Heart right ventricle (tissue), 16 donors: ENCODE data around the gene GTPBP10. TPM values are rescaled to one million over a fixed set of nuclear protein-coding genes. Genes with fewer than 3 reads are reported as not detected.

Experiments used
- ATAC-seq, 8 donors: fragments of 200-7000 bp; cut with Tn5 transposase; one replicate each; pipeline ENCODE4 v1.9.1; 2020; ENCODE audit warnings: mild to moderate bottlenecking in 8 of 8, moderate library complexity in 8 of 8, moderate number of reproducible peaks in 1 of 8
- DNase-seq, 2 donors: peaks; one replicate each; pipeline ENCODE4 v3.0.0-alpha.2; 2020
- H3K27ac ChIP-seq, 10 donors: fragments of 200-600 bp; sonication (generic) in 2 of 10; one replicate each; pipeline versions ENCODE4 v1.5.0 to v1.8.0; 2020 to 2022; ENCODE audit warnings: mild to moderate bottlenecking in 3 of 10
- H3K27me3 ChIP-seq, 7 donors: fragments of 200-600 bp; one replicate each; pipeline ENCODE4 v1.8.0; 2021 to 2022; ENCODE audit warnings: mild to moderate bottlenecking in 2 of 7
- H3K36me3 ChIP-seq, 9 donors: fragments of 200-600 bp; sonication (generic) in 1 of 9; one replicate each; pipeline versions ENCODE4 v1.5.0 to v1.8.0; 2020 to 2022; ENCODE audit warnings: mild to moderate bottlenecking in 2 of 9
- H3K4me1 ChIP-seq, 9 donors: fragments of 200-600 bp; sonication (generic) in 1 of 9; one replicate each; pipeline versions ENCODE4 v1.5.0 to v1.8.0; 2020 to 2022; ENCODE audit warnings: mild to moderate bottlenecking in 4 of 9
- H3K4me3 ChIP-seq, 10 donors: fragments of 200-600 bp; sonication (generic) in 2 of 10; one replicate each; pipeline versions ENCODE4 v1.5.0 to v1.8.0; 2020 to 2022; ENCODE audit warnings: mild to moderate bottlenecking in 7 of 10, moderate library complexity in 2 of 10
- H3K9me3 ChIP-seq, 11 donors: fragments of 200-600 bp in 10 of 11; sonication (generic) in 2 of 11; one replicate each; pipeline versions ENCODE4 v1.5.0 to v1.8.0; 2013 to 2022; ENCODE audit warnings: mild to moderate bottlenecking in 2 of 11, control low read depth in 1 of 11, moderate library complexity in 1 of 11
- CTCF ChIP-seq, 9 donors: fragments of 200-600 bp; sonication (generic) in 2 of 9; IDR thresholded peaks; one replicate each; pipeline versions ENCODE4 v1.5.0 to v1.8.0; 2021 to 2022; ENCODE audit warnings: antibody characterized with exemption in 9 of 9, mild to moderate bottlenecking in 5 of 9, moderate library complexity in 1 of 9
- WGBS, 2 donors: extraction: QIAGEN DNeasy Blood & Tissue Kit; methylation state at CpG; one replicate each; pipeline ENCODE4 v1.1.7; 2013; ENCODE audit warnings: inconsistent platforms in 1 of 2; 5-methylcytosine and 5-hydroxymethylcytosine counted together
- intact Hi-C, 10 donors: fragments of 100-400 bp; cut with DNase I; formaldehyde crosslinking; loops; one replicate each; pipeline versions ENCODE4 v1.11.1 to v1.14.2; 2022
- polyA plus RNA-seq, 2 donors: library from polyadenylated mRNA; stranded (reverse); fragments of 200-250 nt; gene quantifications; one replicate each; pipeline ENCODE4 v1.2.3, GENCODE V29; 2013
- total RNA-seq, 10 donors: library from RNA; stranded (reverse); fragmentation: NEBNext Ultra II Directional in 3 of 10; extraction: Animal tissue kit (Norgen Biotek cat#: 25700) in 3 of 10; gene quantifications; one replicate each; pipeline versions ENCODE4 v1.2.1 to v1.2.4, GENCODE V29; 2021 to 2023
- donor health status: Arrhythmogenic right ventricular cardiomyopathy.
- donor health status: ischemic (EF 13 %, LVEDD 7.1; RV severe dilation, severe dysfunction).
- donor health status: healthy with polysubstance abuse.
- donor health status: DM: no; HTN: yes; CAD: no.
- donor health status: DM: no; HTN: no; CAD: no.
- donor health status: ischemic (EF 25% LVEDD 6.9; RV normal size, moderate dysfunction).
- donor health status: ischemic (EF 25% LVEDD 5.7; RV mildly dilated, moderate dysfunction).
- donor health status: healthy.
- donor health status: DM: yes; HTN: yes; CAD: no.
- donor health status: Ischemic cardiomyopathy.
- donor health status: ischemic (EF 35%, LVEDD 5.7; RV mildly dilated, moderate dysfunction).
- donor health status: nonischemic (EF 11% LVEDD 7.7; RV severe dilation, severe dysfunction).
- donor health status: DM: yes; HTN: yes; CAD: no.
- donor health status: PGD.
- donor health status: ischemic (EF 29% LVEDD 5.4; RV normal size, mild dysfunction).
- donor health status: nonischemic (EF 23%, LVEDD 6.1; RV moderate dilation, normal function).

Gene GTPBP10
- total and polyA plus RNA-seq, 12 donors: 15.5 to 27.6 (median 23.4) TPM

- TF ChIP-seq CTCF (IDR thresholded peaks at IDR 0.05): no peak
- Histone ChIP-seq H3K27ac (no peak overlapping the region), H3K27me3 (no peaks in the 10 kb centered on the region), H3K9me3 (no peaks in the 10 kb centered on the region), H3K4me1 (peaks cover 0 to 6% (median 0%) of the 10 kb centered on the region in 9 donors), H3K4me3 (no peak overlapping the region), H3K36me3 (peaks cover 0 to 51% (median 21%) of the 10 kb centered on the region in 9 donors)
- 91 to 94% methylated on average over 2 of the region's 2 CpGs for WGBS, 2 donors
- intact Hi-C loops: no loop called here
- no peak for DNase-seq
- ATAC-seq: no peak
Measured at GRCh38 chr7:90387470-90388240, 41.1 kb downstream of the GTPBP10 start.

- ATAC-seq (no peak), DNase-seq (no peak)
- intact Hi-C loops: no loop called here
- Histone ChIP-seq H3K4me3 (no peak overlapping the region), H3K27ac (no peak overlapping the region), H3K36me3 (peaks cover 0 to 18% (median 0%) of the 10 kb centered on the region in 9 donors), H3K27me3 (no peaks in the 10 kb centered on the region), H3K9me3 (peaks cover 0 to 14% (median 0%) of the 10 kb centered on the region in 11 donors), H3K4me1 (no peaks in the 10 kb centered on the region)
- no peak for TF ChIP-seq CTCF (IDR thresholded peaks at IDR 0.05)
Measured at GRCh38 chr7:90390926-90391325, 44.4 kb downstream of the GTPBP10 start.

GRCh38 chr7:90391488-90391887 lies 45.0 kb downstream of the GTPBP10 start:
- Histone ChIP-seq H3K4me1 (no peaks in the 10 kb centered on the region), H3K9me3 (peaks cover 0 to 14% (median 0%) of the 10 kb centered on the region in 11 donors), H3K27ac (no peak overlapping the region), H3K27me3 (no peaks in the 10 kb centered on the region), H3K36me3 (peaks cover 0 to 12% (median 0%) of the 10 kb centered on the region in 9 donors), H3K4me3 (no peak overlapping the region)
- intact Hi-C loops: no loop called here
- ATAC-seq (no peak), DNase-seq (no peak)
- TF ChIP-seq CTCF (IDR thresholded peaks at IDR 0.05): no peak
- WGBS, 2 donors: 76 to 82% methylated on average over 5 of the region's 5 CpGs

GRCh38 chr7:90396420-90396819 lies 49.9 kb downstream of the GTPBP10 start:
- 90 to 92% methylated on average over 4 of the region's 4 CpGs for WGBS, 2 donors
- Histone ChIP-seq H3K36me3 (no peaks in the 10 kb centered on the region), H3K4me3 (no peak overlapping the region), H3K27me3 (no peaks in the 10 kb centered on the region), H3K9me3 (peaks cover 0 to 27% (median 0%) of the 10 kb centered on the region in 11 donors), H3K27ac (no peak overlapping the region), H3K4me1 (no peaks in the 10 kb centered on the region)
- intact Hi-C loops: no loop called here
- TF ChIP-seq CTCF (IDR thresholded peaks at IDR 0.05): no peak
- ATAC-seq (no peak), DNase-seq (no peak)
